KMS-11 (cell line): Measurements from ENCODE around the gene CCT6A.
"Not testable (repeated sequence)": the region's sequence is repeated elsewhere in the genome, so short reads cannot be mapped to it uniquely, and the experiment has no call there.

Experiments used
- H2AFZ ChIP-seq: fragments of 200-600 bp; sonication (generic); 2 replicates; pipeline ENCODE4 v1.6.1; 2016; ENCODE audit warnings: antibody characterized with exemption, mixed run types, low read depth
- H3K27ac ChIP-seq: fragments of 200-600 bp; sonication (generic); 2 replicates; pipeline ENCODE4 v1.6.1; 2016; ENCODE audit warnings: mild to moderate bottlenecking, mixed run types
- H3K27me3 ChIP-seq: fragments of 200-600 bp; sonication (generic); 2 replicates; pipeline ENCODE4 v1.6.1; 2017; ENCODE audit warnings: mild to moderate bottlenecking, low read depth, mixed run types, moderate library complexity; ENCODE audit not compliant: insufficient read depth
- H3K36me3 ChIP-seq: fragments of 200-600 bp; sonication (generic); 2 replicates; pipeline ENCODE4 v1.6.1; 2017; ENCODE audit warnings: mild to moderate bottlenecking, mixed run types; ENCODE audit not compliant: insufficient read depth
- H3K4me1 ChIP-seq: fragments of 200-600 bp; sonication (generic); 2 replicates; pipeline ENCODE4 v1.6.1; 2016; ENCODE audit warnings: mild to moderate bottlenecking, low read depth, mixed run types; ENCODE audit not compliant: poor library complexity, severe bottlenecking
- H3K4me2 ChIP-seq: fragments of 200-600 bp; sonication (generic); 2 replicates; pipeline ENCODE4 v1.7.0; 2016; ENCODE audit warnings: mild to moderate bottlenecking, mixed run types
- H3K4me3 ChIP-seq: fragments of 200-600 bp; sonication (generic); IDR thresholded peaks from 2 replicates; pipeline ENCODE4 v1.6.1; 2017; ENCODE audit warnings: low read depth, low read length, mixed read lengths; ENCODE audit not compliant: insufficient read depth
- H3K79me2 ChIP-seq: fragments of 200-600 bp; sonication (generic); 2 replicates; pipeline ENCODE4 v1.6.1; 2016; ENCODE audit warnings: low read depth, mixed run types; ENCODE audit not compliant: insufficient read depth
- H3K9ac ChIP-seq: fragments of 200-600 bp; sonication (generic); 2 replicates; pipeline ENCODE4 v1.6.1; 2016; ENCODE audit warnings: mild to moderate bottlenecking, mixed run types
- H4K20me1 ChIP-seq: fragments of 200-600 bp; sonication (generic); 2 replicates; pipeline ENCODE4 v1.6.1; 2016; ENCODE audit warnings: mild to moderate bottlenecking, mixed run types; ENCODE audit not compliant: insufficient read depth
- TF ChIP-seq, protein P1 (sequence below): fragments of 200-600 bp; sonication (generic); conservative IDR thresholded peaks from 2 replicates; pipeline ENCODE4 v1.6.1; 2017; ENCODE audit warnings: low read depth, mild to moderate bottlenecking, antibody characterized with exemption, low read length, moderate library complexity, mixed read lengths

The CCT6A gene

DNA sequence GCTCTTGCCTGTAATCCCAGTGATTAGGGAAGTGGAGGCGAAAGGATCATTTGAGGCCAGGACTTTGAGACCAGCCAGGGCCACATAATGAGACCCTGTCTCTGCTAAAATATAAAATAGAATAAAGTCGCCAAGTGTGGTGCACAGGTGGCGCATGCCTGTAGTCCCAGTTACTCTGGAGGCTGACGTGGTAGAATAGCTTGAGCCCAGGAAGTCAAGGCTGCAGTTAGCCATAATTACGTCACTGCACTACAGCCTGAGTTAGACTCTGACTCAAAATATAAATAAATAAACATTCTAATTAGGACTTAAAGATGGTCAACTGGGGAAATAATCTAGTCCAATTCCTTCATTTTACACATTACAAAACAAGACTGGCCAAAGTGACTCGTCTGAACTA lies 53.9 kb downstream of the CCT6A start:
- Histone ChIP-seq H3K9ac (peak overlapping the region; percentile 86), H2AFZ (no peak overlapping the region), H3K79me2 (peaks cover 29% of the 10 kb centered on the region), H3K4me2 (peak overlapping the region; percentile 59), H4K20me1 (peaks cover 3% of the 10 kb centered on the region; the same call in 1 of the 2 replicates), H3K4me3 (no peak overlapping the region), H3K4me1 (peaks cover 54% of the 10 kb centered on the region), H3K36me3 (peaks cover 28% of the 10 kb centered on the region; the same call in 1 of the 2 replicates), H3K27ac (peak overlapping the region; percentile 63), H3K27me3 (no peaks in the 10 kb centered on the region)
- TF ChIP-seq, protein P1, sequence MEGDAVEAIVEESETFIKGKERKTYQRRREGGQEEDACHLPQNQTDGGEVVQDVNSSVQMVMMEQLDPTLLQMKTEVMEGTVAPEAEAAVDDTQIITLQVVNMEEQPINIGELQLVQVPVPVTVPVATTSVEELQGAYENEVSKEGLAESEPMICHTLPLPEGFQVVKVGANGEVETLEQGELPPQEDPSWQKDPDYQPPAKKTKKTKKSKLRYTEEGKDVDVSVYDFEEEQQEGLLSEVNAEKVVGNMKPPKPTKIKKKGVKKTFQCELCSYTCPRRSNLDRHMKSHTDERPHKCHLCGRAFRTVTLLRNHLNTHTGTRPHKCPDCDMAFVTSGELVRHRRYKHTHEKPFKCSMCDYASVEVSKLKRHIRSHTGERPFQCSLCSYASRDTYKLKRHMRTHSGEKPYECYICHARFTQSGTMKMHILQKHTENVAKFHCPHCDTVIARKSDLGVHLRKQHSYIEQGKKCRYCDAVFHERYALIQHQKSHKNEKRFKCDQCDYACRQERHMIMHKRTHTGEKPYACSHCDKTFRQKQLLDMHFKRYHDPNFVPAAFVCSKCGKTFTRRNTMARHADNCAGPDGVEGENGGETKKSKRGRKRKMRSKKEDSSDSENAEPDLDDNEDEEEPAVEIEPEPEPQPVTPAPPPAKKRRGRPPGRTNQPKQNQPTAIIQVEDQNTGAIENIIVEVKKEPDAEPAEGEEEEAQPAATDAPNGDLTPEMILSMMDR, result no peak

DNA sequence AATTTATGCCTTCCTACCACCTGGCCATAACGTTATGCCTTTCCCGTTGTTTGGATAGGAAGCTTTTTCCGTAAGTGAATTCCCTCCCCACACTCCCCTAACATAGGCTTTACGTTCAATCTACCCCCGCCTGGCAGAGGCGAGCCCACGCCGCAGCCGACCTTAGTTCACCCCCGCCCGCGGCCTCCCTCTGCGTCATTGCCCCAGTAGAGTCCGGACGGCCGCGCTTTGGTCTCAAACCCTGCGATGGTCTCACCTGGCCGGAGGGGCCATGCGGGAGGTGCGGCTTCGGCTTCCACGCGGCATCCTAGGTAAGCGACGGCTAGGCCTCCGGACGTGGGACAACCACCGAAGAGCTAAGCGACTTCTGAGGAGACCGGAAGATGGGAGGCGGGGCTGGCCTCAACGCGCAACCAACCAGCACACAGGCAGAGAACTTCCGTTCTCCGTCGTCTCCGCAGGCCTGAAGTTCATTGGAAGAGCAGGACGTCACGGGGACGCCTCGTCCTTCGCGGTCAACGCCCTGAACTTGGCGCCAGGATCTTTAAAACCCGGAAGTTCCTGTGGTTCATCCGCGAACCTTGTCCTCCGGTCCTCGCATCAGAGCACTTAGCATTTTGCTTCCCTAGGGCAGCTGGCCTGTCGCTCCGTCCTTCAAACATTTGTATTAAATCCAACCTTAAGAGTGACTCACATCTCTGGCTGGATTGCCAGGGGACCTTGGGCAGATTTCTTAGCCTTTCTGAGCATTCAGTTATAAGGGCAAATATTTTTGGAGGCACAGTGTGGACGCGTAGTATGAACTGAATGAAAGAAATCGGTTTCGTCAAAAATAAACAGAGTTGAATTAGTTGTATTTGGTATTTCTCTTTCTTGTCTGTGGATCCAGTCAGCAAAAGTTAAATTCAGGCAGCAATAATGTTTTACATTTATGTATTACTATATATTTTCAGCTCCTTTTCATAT lies 54.8 kb downstream of the CCT6A start, which contains the start of gene CHCHD2:
TSS of gene CHCHD2 (minus strand) at position 369 of the 966 bp plus-strand sequence. CDS start at position 306, 63 bp downstream.
- peaks cover 3% of the 10 kb centered on the region; the same call in 1 of the 2 replicates for H4K20me1 ChIP-seq
- H3K27ac ChIP-seq, result peak within 1 kb of the TSS; percentile 63
- peak within 1 kb of the TSS; percentile 74 for H2AFZ ChIP-seq
- peak within 1 kb of the TSS; percentile 59 for H3K4me2 ChIP-seq
- peaks cover 29% of the 10 kb centered on the region for H3K79me2 ChIP-seq
- peaks cover 28% of the 10 kb centered on the region; the same call in 1 of the 2 replicates for H3K36me3 ChIP-seq
- TF ChIP-seq, protein P1, result no peak
- H3K4me1 ChIP-seq, result peaks cover 49% of the 10 kb centered on the region
- peak within 1 kb of the TSS; percentile 86 for H3K9ac ChIP-seq
- H3K27me3 ChIP-seq, result no peaks in the 10 kb centered on the region
- H3K4me3 ChIP-seq, result no peak within 1 kb of the TSS

DNA sequence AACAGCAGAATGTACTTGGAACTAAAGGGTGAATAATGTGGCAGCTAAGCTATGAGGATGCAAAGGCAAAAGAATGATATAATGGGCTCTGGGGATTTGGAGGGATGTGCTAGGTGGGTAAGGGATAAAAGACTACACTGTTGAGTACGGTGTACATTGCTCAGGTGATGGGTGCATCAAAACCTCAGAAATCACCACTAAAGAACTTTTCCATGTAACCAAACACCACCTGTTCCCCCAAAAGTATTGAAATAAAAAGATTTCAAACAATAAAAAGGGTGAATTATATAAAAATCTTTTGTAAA lies 56.3 kb downstream of the CCT6A start:
- Histone ChIP-seq H3K9ac (no peak overlapping the region), H3K27me3 (no peaks in the 10 kb centered on the region), H4K20me1 (peaks cover 3% of the 10 kb centered on the region; the same call in 1 of the 2 replicates), H3K79me2 (peaks cover 29% of the 10 kb centered on the region), H3K4me1 (peaks cover 33% of the 10 kb centered on the region), H2AFZ (no peak overlapping the region), H3K36me3 (peaks cover 16% of the 10 kb centered on the region; the same call in 1 of the 2 replicates), H3K4me3 (no peak overlapping the region), H3K4me2 (no peak overlapping the region), H3K27ac (no peak overlapping the region)
- TF ChIP-seq, protein P1, result no peak

DNA sequence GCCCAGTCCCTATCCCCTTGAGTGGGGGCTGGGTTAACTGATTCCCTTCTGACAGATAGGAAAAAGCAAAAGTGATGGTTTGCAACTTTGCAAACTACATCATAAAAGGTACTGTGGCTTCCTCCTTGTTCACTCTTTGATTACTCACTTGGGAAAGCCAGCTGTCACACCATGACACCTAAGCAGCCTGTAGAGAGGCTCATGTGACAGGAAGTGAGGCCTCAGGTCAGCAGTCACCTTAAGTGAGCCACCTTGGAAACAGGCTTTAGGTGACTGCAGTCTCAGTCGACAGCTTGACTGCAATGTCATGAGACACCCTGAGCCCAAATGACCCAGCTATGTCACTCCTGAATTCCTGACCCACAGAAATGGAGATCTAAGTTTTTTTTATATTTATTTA lies 59.0 kb downstream of the CCT6A start:
- Histone ChIP-seq H3K9ac (no peak overlapping the region), H3K4me1 (peaks cover 13% of the 10 kb centered on the region), H2AFZ (no peak overlapping the region), H3K79me2 (peaks cover 7% of the 10 kb centered on the region), H3K27me3 (no peaks in the 10 kb centered on the region), H3K36me3 (no peaks in the 10 kb centered on the region), H4K20me1 (no peaks in the 10 kb centered on the region), H3K4me3 (no peak overlapping the region), H3K4me2 (no peak overlapping the region), H3K27ac (no peak overlapping the region)
- TF ChIP-seq, protein P1, result no peak

DNA sequence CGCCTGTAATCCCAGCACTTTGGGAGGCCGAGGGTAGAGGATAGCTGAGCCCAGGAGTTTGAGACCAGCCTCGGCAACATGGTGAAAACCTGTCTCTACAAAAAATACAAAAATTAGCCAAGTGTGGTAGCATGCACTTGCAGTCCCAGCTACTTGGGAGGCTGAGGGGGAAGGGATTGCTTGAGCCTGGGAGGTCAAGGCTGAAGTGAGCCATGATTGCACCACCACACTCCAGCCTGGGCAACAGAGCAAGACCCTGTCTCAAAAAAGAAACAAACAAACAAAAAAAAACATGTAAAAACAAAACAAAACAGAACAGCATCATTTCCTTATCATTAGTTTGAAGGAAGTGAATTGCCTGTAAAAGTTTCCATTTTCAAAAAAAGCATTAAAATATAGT lies 60.7 kb downstream of the CCT6A start:
- H3K27me3 ChIP-seq, H3K4me2 ChIP-seq, H3K36me3 ChIP-seq, H3K4me1 ChIP-seq, H4K20me1 ChIP-seq, H3K79me2 ChIP-seq, H3K4me3 ChIP-seq, H2AFZ ChIP-seq, H3K9ac ChIP-seq, H3K27ac ChIP-seq: not testable (repeated sequence)
